Epithelial cell of esophagus (primary cell): Measurements from ENCODE around the gene FSTL4.

Experiments
- DNase-seq: peaks from one replicate; pipeline ENCODE4 v3.0.0; 2010; ENCODE audit warnings: low read depth
- H3K4me3 ChIP-seq: 2 replicates; pipeline ENCODE4 v1.5.1; 2011; ENCODE audit warnings: mild to moderate bottlenecking, low read length, control low read depth
- CTCF ChIP-seq: IDR thresholded peaks from 2 replicates; pipeline ENCODE4 v1.5.1; 2011; ENCODE audit warnings: low read depth, mild to moderate bottlenecking, low read length, control low read depth, inconsistent platforms; ENCODE audit not compliant: insufficient read depth; ENCODE audit errors: missing control alignments

Gene FSTL4

DNA sequence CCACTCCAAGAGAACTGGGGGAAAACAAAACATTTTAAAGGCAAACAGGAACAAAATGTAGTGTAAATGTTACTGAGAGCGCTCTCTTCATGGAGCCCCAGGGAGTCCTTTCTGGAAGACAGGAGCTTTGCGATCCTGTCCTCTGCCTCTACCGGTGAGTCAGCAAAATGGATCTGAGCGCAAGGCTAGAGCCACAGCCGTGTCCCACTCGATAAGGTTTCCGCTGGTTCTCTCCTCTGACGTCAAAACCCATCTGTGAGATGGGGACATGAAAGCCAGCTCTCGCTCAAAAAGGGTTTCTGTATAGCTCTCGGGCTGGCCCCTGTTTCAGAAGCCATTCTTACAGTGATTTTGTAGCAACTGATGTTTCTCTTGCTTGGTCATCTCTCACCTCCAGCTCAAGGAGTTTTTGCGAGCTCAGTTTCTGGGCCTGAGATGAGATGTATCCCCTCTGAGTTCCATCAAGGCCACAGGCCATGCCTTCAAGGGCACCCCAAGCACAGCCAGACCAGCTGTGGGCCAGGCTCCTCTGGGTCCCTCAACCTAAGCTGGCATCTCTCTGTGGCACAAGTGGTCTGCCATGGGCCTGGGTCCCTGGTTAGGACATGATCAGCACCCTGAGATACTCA is 101.6 kb downstream of the FSTL4 start:
- no peak for TF ChIP-seq CTCF
- DNase-seq: no peak
- H3K4me3 ChIP-seq: no peak overlapping the region

- no peak for DNase-seq
- TF ChIP-seq CTCF: no peak
- no peak overlapping the region for H3K4me3 ChIP-seq
Observed at GRCh38 chr5:133509742-133510079, 102.6 kb downstream of the FSTL4 start.

GRCh38 chr5:133508845-133509741 is 103.2 kb downstream of the FSTL4 start:
- DNase-seq: no peak
- no peak overlapping the region for H3K4me3 ChIP-seq
- TF ChIP-seq CTCF: no peak

DNA sequence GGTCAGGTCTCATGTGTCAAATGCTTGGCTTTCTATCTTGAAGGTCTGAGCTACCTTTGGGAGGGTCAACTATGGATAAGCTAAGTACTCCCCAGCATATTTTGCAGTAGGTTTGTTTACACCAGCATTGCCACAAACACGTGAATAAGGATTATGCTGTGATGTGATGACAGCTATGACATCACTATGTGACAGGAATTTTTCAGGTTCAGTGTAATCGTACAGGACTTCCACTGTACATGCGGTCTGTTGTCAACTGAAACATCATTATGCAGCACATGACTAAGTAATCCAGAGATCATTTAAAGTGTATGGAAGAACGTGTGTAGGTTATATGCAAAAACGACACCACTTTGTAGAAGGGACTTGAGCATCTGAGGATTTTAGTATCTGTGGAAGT is 104.0 kb downstream of the FSTL4 start:
- no peak for DNase-seq
- TF ChIP-seq CTCF: no peak
- H3K4me3 ChIP-seq: no peak overlapping the region

DNA sequence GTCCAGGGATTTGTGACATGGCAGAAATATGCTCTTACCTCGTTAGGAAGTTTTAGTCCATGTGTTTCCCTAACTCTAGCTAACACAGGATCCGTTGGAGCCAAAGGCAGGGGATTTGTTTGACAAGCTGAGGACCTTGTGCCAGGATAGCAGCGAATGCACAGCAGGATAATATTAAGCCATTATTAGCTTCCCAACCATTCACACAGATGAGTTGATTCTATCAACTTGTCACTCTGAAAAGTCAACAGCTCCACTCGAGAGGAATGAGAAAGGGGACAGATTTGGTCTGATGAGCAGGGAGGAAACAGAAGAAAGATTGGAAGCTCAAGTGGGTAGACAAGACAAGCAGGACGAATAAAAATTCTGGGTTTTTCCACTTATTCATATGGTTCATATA is 106.2 kb downstream of the FSTL4 start:
- H3K4me3 ChIP-seq: no peak overlapping the region
- TF ChIP-seq CTCF: no peak
- no peak for DNase-seq

- H3K4me3 ChIP-seq: no peak overlapping the region
- no peak for DNase-seq
- no peak for TF ChIP-seq CTCF
Observed at GRCh38 chr5:133503511-133503910, 108.8 kb downstream of the FSTL4 start.
